Esophagus (tissue), 2 donors: ENCODE results near the gene C22orf15. TPM values are rescaled to one million over a fixed set of nuclear protein-coding genes. Genes with fewer than 3 reads are reported as not detected.

Experiments used
- H3K27ac ChIP-seq, 2 donors: one replicate each; pipeline ENCODE4 v1.5.1; 2013; ENCODE audit warnings: low read depth in 2 of 2, mild to moderate bottlenecking in 2 of 2, inconsistent platforms in 1 of 2, low read length in 1 of 2, moderate library complexity in 1 of 2
- H3K27me3 ChIP-seq, 2 donors: one replicate each; pipeline ENCODE4 v1.6.1; 2013; ENCODE audit warnings: low read length in 2 of 2, control low read depth in 1 of 2, mild to moderate bottlenecking in 1 of 2; ENCODE audit not compliant: insufficient read depth in 2 of 2, control insufficient read depth in 1 of 2
- H3K36me3 ChIP-seq, 2 donors: one replicate each; pipeline ENCODE4 v1.6.1; 2013; ENCODE audit warnings: low read length in 1 of 2; ENCODE audit not compliant: control insufficient read depth in 2 of 2, insufficient read depth in 2 of 2
- H3K4me1 ChIP-seq, 2 donors: one replicate each; pipeline ENCODE4 v1.6.1; 2013; ENCODE audit warnings: low read length in 1 of 2; ENCODE audit not compliant: control insufficient read depth in 2 of 2, insufficient read depth in 2 of 2
- H3K4me3 ChIP-seq, 2 donors: one replicate each; pipeline ENCODE4 v1.5.1; 2013; ENCODE audit warnings: low read length in 2 of 2, mild to moderate bottlenecking in 2 of 2, low read depth in 1 of 2, moderate library complexity in 1 of 2
- H3K9me3 ChIP-seq, 2 donors: one replicate each; pipeline ENCODE4 v1.6.1; 2013; ENCODE audit warnings: mild to moderate bottlenecking in 2 of 2, low read depth in 1 of 2, low read length in 1 of 2, moderate library complexity in 1 of 2; ENCODE audit not compliant: control insufficient read depth in 2 of 2, insufficient read depth in 1 of 2
- WGBS, 2 donors: extraction: QIAGEN DNeasy Blood & Tissue Kit; methylation state at CpG; one replicate each; pipeline ENCODE4 v1.1.7; 2013; 5-methylcytosine and 5-hydroxymethylcytosine counted together
- polyA plus RNA-seq, 2 donors: library from polyadenylated mRNA; stranded (reverse); fragments of 200-250 nt; gene quantifications; one replicate each; pipeline ENCODE4 v1.2.3, GENCODE V29; 2013
- donor health status: healthy with polysubstance abuse.
- donor health status: Bipolar disorder and iron deficiency.

Gene C22orf15
- polyA plus RNA-seq, 2 donors, result 0.14 TPM; not detected in 1

DNA sequence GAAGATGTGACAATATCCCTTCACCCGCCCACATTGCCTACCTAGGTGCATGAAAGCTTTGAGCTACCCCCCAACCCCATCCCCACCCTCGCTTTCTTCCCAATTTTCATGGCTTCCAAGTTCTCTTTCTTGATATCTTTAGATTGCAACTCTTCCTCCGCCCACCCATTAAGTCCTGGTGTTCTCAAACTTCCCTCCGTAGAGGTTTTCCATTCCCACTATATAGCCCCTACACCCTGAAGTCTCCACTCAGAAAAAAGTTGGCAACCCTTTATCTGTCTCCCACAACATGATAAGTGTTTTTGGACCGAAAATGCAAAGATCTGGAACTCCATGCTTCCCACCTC, 12.4 kb upstream of the C22orf15 start:
- Histone ChIP-seq H3K9me3 (no peaks in the 10 kb centered on the region), H3K4me1 (peaks cover 0 to 4% of the 10 kb centered on the region in 2 donors), H3K4me3 (peak overlapping the region; percentile 61 to 74), H3K27ac (peak overlapping the region; percentile 80 to 95), H3K36me3 (no peaks in the 10 kb centered on the region), H3K27me3 (no peaks in the 10 kb centered on the region)
- 23 to 30% methylated on average over 5 of the region's 5 CpGs for WGBS, 2 donors

DNA sequence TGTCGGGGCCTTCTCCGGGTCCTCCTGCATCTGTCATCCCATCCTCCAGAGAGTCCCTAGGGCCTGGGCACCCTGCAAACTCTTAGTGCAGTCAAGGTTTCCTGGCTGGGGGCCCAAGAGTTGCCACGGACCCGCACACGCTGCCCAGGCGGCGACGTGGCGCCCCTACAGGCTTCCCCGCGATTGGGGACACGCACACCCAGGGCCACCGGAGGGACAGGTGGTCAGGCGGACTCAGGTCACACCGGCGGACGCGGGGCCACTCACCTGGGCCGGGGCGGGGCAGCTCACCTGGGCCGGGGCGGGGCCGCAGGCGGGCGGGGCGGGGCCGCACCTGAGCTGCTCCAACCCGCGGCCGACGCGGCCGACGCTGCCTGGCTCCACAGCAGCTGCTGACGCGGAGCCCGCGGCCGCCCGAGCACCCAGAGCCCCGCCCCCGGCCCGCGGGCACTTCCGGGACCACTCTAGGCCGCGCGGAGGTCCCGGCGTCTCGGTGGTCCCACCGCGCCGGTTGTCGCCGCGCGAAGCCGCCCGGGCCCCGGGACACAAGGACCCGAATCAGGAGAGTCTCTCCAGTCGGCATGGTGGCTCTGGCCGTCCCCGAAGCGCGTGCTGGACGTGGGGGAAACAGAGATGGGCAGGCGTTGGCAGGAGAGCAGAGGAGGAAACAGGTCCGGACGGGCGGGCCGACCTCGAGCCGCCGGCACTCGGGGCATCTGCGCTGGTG, 11.9 kb upstream of the C22orf15 start, which contains the start of gene ZNF70:
ZNF70 (minus strand) TSS at position 399 of the 727 bp plus-strand sequence. CDS start 5,972 bp downstream, outside the sequence.
- Histone ChIP-seq H3K4me3 (peak within 1 kb of the TSS; percentile 61 to 74), H3K27ac (peak within 1 kb of the TSS; percentile 87 to 95), H3K9me3 (no peaks in the 10 kb centered on the region), H3K4me1 (peaks cover 0 to 4% of the 10 kb centered on the region in 2 donors), H3K27me3 (no peaks in the 10 kb centered on the region), H3K36me3 (no peaks in the 10 kb centered on the region)
- 1% methylated on average over 59 to 78 of the region's 78 CpGs for WGBS, 2 donors

DNA sequence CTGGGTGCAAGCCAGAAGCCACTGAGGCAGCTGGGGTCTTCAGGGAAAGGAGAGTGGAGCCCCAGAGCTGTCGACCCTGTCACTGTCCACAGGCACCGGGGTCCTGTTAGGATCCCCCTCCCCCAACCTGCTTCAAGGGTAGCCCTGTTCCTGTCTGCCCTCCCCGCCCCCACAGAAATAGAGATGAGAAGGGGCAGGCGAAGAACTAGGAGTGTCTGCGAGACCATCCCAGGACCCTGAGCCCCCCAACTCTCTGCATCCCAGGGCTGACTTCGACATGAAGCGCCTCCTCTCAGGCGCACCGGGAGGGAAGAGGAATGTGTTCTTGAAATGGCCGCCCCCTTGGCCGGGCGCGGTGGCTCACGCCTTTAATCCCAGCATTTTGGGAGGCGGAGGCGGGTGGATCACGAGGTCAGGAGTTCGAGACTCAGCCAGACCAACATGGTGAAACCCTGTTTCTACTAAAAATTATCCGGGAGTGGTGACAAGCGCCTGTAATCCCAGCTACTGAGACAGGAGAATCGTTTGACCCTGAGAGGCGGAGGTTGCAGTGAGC, 11.3 kb upstream of the C22orf15 start:
- no peaks in the 10 kb centered on the region for H3K27me3 ChIP-seq
- no peaks in the 10 kb centered on the region for H3K36me3 ChIP-seq
- peaks cover 0 to 4% of the 10 kb centered on the region in 2 donors for H3K4me1 ChIP-seq
- 20 to 22% methylated on average over 22 of the region's 22 CpGs for WGBS, 2 donors
- H3K27ac ChIP-seq, result peak overlapping the region; percentile 87 to 95
- H3K9me3 ChIP-seq, result no peaks in the 10 kb centered on the region
- peak overlapping the region; percentile 61 to 74 for H3K4me3 ChIP-seq

DNA sequence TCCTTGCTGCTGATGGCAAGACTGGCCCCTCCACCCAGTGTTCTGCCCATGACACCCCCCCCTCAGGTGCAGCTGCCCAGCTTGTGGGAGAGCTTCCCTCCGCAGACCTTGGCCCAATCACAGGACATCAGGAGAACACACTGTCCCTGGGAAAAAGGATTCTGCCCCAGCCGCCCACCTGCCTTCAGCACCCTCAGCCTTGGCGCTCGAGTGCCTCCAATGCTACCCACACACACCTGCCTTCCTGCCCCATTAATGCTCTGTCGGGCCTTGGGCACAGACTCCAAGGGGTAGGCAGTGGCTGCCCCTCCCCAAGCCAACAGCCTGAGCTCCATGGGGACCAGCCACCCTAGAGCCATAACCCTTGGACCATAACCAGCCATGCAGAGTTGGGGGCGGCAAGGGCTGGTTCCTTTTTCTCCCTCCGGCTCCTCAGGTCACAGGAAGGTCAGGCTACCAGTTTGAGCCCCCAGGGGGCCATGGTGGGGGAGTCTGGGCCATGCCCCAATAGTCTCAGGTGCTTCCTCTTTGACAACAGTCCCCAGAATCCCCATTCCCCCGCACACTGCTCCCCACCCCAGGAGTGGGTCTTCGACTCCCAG, 10.6 kb upstream of the C22orf15 start:
- Histone ChIP-seq H3K27me3 (no peaks in the 10 kb centered on the region), H3K27ac (no peak overlapping the region)
- 81 to 87% methylated on average over 9 of the region's 9 CpGs for WGBS, 2 donors

DNA sequence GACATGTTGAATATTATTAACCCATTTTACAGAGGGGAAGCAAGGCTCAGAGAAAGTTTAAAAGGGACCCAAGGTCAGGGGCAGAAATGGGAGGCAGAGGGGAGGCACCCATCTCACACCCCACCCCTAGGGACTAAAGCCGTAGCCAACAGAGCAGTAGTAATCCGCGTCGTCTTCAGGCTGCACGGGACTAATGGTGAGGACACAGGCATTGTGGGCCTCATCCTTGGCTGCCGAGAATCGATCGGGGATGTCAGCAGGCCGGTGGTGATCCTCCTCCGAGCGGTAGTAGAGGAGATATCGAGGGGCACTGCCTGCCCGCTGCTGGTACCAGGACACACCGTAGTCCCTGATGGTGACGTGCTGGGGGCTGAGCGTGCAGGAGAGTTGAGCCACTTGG, 10.0 kb upstream of the C22orf15 start:
- H3K27ac ChIP-seq, result no peak overlapping the region
- no peak overlapping the region for H3K4me3 ChIP-seq
- H3K4me1 ChIP-seq, result peaks cover 0 to 4% of the 10 kb centered on the region in 2 donors
- no peaks in the 10 kb centered on the region for H3K36me3 ChIP-seq
- 93 to 94% methylated on average over 16 of the region's 16 CpGs for WGBS, 2 donors
- H3K9me3 ChIP-seq, result no peaks in the 10 kb centered on the region
- no peaks in the 10 kb centered on the region for H3K27me3 ChIP-seq

More for the DNA sequence above, 10.6 kb upstream of the C22orf15 start:
- H3K36me3 ChIP-seq, result no peaks in the 10 kb centered on the region
- H3K9me3 ChIP-seq, result no peaks in the 10 kb centered on the region
- no peak overlapping the region for H3K4me3 ChIP-seq
- peaks cover 0 to 4% of the 10 kb centered on the region in 2 donors for H3K4me1 ChIP-seq

DNA sequence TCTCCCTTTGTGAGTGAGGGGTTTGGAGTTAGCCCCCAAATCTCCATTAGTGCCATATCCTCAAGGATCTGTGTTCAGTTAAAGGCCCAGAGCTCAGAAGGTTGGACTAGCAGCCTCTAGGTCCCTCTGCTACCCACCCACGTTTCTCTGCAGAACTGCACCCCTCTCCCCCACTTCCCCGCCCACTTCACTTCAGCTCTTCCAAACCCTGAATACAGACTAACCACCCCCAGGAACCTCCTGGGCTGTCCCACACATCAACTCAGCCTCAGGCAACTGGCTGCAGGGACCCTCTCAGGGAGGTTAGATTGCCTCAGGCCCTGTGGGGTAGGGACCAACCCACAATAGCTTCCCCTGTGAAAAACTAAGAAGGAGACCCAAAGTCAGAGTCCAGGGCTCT, 9.4 kb upstream of the C22orf15 start:
- H3K4me3 ChIP-seq, result no peak overlapping the region
- no peaks in the 10 kb centered on the region for H3K9me3 ChIP-seq
- H3K4me1 ChIP-seq, result peaks cover 0 to 4% of the 10 kb centered on the region in 2 donors
- no peaks in the 10 kb centered on the region for H3K27me3 ChIP-seq
- 66 to 70% methylated on average over 2 of the region's 2 CpGs for WGBS, 2 donors
- no peaks in the 10 kb centered on the region for H3K36me3 ChIP-seq
- no peak overlapping the region for H3K27ac ChIP-seq

DNA sequence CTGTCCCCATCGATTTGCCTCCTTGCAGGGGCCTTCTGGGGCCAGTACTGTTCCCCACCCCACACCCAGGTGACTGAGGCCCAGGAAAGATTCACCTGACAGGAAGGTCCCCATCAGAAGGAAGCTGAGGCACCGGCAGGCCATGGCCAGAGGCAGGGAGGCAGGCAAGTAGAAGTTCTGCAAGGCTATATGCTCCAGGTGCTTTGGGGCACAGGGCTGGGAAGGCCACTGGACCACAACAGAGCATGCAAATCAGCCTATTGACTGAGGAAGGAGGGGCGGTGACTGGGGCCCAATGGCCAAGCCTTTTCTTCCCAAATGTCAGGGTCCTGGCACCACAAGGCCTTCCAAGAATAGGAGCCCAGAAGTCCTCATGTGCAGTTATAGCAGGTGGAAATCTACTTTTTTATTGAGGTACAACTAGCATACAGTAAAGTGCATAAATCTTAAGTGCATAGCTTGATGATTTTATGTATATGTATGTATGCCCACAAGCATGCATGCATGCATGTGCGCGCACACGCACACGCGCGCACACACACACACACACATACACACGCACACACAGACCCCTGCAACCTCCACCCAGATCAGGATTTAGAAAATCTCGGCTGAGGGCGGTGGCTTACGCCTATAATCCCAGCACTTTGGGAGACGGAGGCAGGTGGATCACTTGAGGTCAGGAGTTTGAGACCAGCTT, 8.4 kb upstream of the C22orf15 start, which contains the start of gene VPREB3:
VPREB3 (minus strand) TSS at position 206 of the 700 bp plus-strand sequence; CDS start at position 144, 62 bp downstream.
- H3K4me1 ChIP-seq, result peaks cover 0 to 4% of the 10 kb centered on the region in 2 donors
- no peak within 1 kb of the TSS for H3K4me3 ChIP-seq
- no peaks in the 10 kb centered on the region for H3K9me3 ChIP-seq
- H3K27ac ChIP-seq, result no peak within 1 kb of the TSS
- H3K27me3 ChIP-seq, result no peaks in the 10 kb centered on the region
- no peaks in the 10 kb centered on the region for H3K36me3 ChIP-seq
- 77 to 85% methylated on average over 14 of the region's 14 CpGs for WGBS, 2 donors

DNA sequence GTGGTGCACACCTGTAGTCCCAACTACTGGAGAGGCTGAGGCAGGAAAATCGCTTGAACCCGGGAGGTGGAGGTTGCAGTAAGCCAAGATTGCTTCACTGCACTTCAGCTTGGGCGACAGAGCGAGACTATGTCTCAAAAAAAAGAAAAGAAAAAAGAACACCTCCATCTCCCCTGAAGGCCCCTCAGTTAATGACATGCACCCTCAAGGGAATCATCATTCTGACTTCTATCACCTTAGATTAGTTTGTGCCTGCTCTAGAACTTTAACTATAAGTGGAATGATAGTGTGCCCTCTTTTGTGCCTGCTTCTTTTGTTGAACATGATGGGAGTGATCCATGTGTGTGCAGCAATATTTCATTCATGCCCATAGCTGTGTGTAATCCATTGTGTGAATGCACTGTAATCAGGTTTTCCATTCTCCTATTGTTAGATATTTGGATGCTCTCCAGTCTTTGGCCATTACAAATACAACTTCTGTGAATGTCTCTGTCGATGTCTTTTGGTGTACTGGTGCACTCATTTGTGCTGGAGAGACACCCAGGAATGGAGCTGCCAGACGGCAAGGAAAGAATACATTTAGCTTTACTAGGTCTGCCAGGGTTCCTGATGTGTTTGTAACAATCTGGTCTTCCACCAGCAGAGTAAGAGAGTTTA, 7.7 kb upstream of the C22orf15 start:
- no peaks in the 10 kb centered on the region for H3K27me3 ChIP-seq
- H3K36me3 ChIP-seq, result no peaks in the 10 kb centered on the region
- no peak overlapping the region for H3K4me3 ChIP-seq
- 66 to 68% methylated on average over 6 of the region's 6 CpGs for WGBS, 2 donors
- H3K9me3 ChIP-seq, result no peaks in the 10 kb centered on the region
- H3K27ac ChIP-seq, result no peak overlapping the region
- H3K4me1 ChIP-seq, result no peaks in the 10 kb centered on the region

DNA sequence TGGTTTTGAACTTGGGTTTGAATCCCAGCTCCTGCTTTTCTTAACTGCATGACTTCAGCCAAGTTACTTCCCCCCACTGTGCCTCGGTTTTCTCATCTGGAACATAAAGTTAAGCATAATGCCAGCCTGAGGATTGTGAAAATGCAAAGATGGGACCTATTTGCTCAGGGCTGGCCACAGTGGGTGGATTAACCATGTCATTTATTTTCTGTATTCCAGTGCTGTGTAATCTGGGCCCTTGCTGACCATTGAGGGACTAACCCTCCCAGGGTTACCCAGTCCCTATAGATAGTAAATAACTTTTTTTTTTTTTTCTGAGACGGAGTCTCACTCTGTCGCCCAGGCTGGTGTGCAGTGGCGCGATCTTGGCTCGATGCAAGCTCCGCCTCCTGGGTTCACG, 7.1 kb upstream of the C22orf15 start:
- H3K27me3 ChIP-seq, result no peaks in the 10 kb centered on the region
- H3K27ac ChIP-seq, result no peak overlapping the region
- no peaks in the 10 kb centered on the region for H3K4me1 ChIP-seq
- no peaks in the 10 kb centered on the region for H3K36me3 ChIP-seq
- 78 to 87% methylated on average over 8 of the region's 8 CpGs for WGBS, 2 donors
- H3K4me3 ChIP-seq, result no peak overlapping the region
- no peaks in the 10 kb centered on the region for H3K9me3 ChIP-seq
